ENCODE measurements around the gene NLRP1.

NLRP1 gene

DNA sequence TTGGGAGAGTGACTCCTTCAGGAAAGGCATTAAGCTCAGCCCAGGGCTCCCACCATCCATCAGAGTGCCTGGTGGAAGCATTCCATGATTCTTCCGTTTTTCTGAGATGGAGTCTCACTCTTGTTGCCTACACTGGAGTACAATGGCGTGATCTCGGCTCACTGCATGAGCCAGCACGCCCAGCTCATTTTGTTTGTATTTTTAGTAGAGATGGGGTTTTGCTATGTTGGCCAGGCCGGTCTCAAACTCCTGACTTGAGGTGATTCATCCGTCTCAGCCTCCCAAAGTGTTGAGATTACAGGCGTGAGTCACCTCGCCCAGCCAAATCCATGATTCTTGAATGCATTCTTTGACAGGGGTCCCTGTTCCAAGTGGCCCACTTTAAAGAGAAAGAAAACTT, 74.8 kb downstream of the NLRP1 start:
- no peak overlapping the region for H3K4me3 ChIP-seq (replicated peaks; ENCODE audit: low read depth, low read length)
- peak; percentile 55 for DNase-seq (ENCODE audit: low read depth)
- TF ChIP-seq, protein P1, sequence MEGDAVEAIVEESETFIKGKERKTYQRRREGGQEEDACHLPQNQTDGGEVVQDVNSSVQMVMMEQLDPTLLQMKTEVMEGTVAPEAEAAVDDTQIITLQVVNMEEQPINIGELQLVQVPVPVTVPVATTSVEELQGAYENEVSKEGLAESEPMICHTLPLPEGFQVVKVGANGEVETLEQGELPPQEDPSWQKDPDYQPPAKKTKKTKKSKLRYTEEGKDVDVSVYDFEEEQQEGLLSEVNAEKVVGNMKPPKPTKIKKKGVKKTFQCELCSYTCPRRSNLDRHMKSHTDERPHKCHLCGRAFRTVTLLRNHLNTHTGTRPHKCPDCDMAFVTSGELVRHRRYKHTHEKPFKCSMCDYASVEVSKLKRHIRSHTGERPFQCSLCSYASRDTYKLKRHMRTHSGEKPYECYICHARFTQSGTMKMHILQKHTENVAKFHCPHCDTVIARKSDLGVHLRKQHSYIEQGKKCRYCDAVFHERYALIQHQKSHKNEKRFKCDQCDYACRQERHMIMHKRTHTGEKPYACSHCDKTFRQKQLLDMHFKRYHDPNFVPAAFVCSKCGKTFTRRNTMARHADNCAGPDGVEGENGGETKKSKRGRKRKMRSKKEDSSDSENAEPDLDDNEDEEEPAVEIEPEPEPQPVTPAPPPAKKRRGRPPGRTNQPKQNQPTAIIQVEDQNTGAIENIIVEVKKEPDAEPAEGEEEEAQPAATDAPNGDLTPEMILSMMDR (IDR thresholded peaks at IDR 0.05; ENCODE audit: low read length, missing control alignments): no peak

DNA sequence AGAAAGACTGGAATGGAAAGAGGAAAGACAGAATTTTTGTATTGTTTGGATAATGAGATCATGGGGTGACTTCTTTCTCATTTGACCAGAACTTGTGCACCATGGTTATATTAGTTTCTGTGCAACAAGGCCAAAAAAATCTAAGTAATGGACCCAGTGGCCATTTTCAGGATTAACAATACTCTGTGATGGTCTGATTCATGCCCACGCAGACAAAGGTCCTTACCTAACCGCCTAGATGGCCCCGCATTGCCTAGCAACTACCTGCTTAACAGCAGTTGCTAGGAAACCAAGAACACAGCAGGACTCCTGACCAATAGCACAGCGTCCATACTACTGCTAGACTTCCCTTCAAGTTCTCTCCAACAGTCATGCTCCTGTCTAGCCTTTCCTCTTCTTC, 75.5 kb downstream of the NLRP1 start:
- no peak overlapping the region for H3K4me3 ChIP-seq (replicated peaks; ENCODE audit: low read depth, low read length)
- peak; percentile 68 for DNase-seq (ENCODE audit: low read depth)
- TF ChIP-seq, protein P1 (IDR thresholded peaks at IDR 0.05; ENCODE audit: low read length, missing control alignments): no peak

DNA sequence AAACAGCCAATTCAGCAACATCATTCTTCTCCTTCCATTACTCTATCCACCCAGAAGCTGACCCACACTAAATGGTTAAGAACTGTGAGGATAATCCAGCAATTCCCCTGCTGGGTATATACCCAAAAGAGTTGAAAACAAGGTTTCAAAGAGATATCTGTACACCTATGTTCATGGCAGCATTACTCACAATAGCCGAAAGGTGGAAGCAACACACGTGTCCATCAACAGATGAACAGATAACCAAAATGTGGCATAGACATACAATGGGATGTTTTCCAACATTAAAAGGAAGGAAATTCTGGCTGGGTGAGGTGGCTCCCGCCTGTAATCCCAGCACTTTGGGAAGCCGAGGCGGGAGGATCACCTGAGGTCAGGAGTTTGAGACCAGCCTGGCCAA, 78.0 kb downstream of the NLRP1 start:
- H3K4me3 ChIP-seq (replicated peaks; ENCODE audit: low read depth, low read length): no peak overlapping the region
- no peak for DNase-seq (ENCODE audit: low read depth)
- TF ChIP-seq, protein P1 (IDR thresholded peaks at IDR 0.05; ENCODE audit: low read length, missing control alignments): no peak

GRCh38 chr17:5502552-5502951, 81.8 kb downstream of the NLRP1 start:
- TF ChIP-seq, protein P1 (IDR thresholded peaks at IDR 0.05; ENCODE audit: low read length, missing control alignments): no peak
- DNase-seq (ENCODE audit: low read depth): no peak
- no peak overlapping the region for H3K4me3 ChIP-seq (replicated peaks; ENCODE audit: low read depth, low read length)

DNA sequence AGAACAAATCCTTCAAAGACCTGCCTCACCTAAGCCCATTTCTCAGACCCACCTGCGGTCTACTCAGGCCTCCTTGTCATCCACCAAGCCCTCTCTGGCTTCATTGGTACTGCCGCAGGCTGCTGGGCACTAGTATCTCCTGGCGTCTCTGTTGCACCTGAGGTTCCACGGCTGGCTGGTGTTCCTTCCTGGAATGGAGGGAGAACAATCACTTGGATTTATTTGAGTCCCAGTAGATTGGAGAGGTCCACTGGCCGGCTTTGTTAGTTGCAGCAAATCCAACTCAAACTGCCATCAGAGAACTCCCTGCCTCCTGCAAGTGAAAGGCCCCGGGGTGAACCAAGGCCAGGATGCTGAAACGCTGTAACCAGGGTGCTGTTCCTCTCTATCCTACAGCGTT, 82.6 kb downstream of the NLRP1 start:
- H3K4me3 ChIP-seq (replicated peaks; ENCODE audit: low read depth, low read length): no peak overlapping the region
- TF ChIP-seq, protein P1 (IDR thresholded peaks at IDR 0.05; ENCODE audit: low read length, missing control alignments): no peak
- no peak for DNase-seq (ENCODE audit: low read depth)

DNA sequence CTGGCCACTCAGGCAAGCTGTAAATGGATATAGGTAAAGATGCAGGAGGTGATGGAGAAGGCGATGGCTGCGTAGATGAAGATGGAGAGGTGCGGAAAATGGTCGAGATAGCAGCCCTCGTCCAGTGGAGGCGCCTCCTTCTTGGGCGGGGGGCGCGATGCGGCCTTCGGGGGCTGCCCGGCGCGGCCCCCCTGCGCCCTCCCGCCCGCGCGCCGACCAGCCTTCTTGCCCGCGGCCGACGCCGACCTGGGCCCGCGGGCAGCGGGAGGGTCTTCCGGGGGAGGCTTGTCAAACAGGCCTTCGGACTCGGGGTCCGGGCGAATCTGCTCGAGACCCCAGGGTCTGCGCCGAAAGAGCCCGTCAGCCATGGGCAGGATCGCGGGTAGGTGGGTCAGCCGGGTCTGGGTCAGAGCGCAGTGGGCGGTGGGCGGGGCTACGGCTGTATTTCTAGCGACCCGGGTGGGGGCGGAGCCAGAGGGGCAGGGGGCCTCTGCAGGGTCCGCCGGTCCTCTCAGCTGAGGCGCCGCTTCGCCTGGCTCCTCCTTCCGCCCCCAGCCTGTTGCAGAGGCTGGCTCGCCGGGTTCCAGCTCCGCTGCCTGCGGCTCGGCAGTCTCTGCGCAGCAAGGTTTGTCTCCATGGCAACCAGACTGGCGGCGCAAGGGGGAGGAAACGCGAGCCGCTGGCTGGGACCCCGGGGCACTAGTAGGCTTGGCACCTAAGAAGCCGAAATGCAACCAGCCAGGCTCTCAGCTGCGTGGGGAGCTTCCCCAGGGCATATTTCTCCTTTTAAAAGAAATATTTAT, 83.5 kb downstream of the NLRP1 start:
- DNase-seq (ENCODE audit: low read depth): peak; percentile 87
- peak overlapping the region; percentile 64 for H3K4me3 ChIP-seq (replicated peaks; ENCODE audit: low read depth, low read length)
- TF ChIP-seq, protein P1 (IDR thresholded peaks at IDR 0.05; ENCODE audit: low read length, missing control alignments): no peak

DNA sequence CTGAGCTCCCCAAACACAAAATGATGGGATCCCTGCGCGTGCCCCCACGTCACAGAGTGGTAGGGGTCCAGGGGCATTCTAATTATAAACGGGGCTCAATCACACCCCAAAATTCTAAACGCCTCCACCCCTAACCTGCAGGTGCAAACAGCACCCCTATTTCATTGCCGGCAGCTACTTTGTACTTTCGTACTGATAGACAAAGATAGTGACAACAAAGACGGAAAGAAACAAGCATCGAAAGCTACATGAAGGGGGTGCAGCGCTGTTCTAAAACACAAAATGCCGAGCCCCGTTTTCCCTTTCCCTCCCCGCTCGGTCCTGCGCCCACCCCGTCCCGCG, 84.1 kb downstream of the NLRP1 start:
- DNase-seq (ENCODE audit: low read depth): no peak
- H3K4me3 ChIP-seq (replicated peaks; ENCODE audit: low read depth, low read length): peak overlapping the region; percentile 64
- TF ChIP-seq, protein P1 (IDR thresholded peaks at IDR 0.05; ENCODE audit: low read length, missing control alignments): no peak
